Activated CD8-positive, alpha-beta memory T cell treated with anti-CD3 and anti-CD28 coated beads, Interleukin-2, amount 50 U/mL, for 1 hour (primary cell): ENCODE measurements around the gene STOML1.
"Not testable (repeated sequence)": the region's sequence is repeated elsewhere in the genome, so short reads cannot be mapped to it uniquely, and the experiment has no call there.

Source experiments
- DNase-seq: peaks from one replicate; pipeline ENCODE4 v3.0.0-alpha.2; 2020; ENCODE audit errors: extremely low read depth

Gene STOML1

GRCh38 chr15:73946046-73946721 lies 45.9 kb downstream of the STOML1 start:
- no peak for DNase-seq

DNA sequence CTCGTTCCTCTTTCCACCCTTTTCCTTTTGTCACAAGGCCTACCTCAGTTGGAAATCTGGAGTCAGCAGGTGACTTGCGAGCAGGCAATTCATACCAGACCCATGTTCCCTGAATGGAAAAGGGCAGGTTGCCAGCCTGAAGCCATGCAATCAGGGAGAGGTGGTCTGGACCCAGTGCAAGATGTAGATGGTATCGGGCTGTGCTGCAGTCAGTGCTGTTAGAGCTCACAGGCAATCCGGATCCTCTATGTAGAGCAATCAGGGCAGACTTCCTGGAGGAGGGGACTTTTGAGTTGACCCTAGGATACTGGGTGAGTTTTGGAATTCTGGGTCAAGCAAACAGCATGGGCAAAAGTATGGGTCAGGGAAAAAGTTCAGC lies 47.0 kb downstream of the STOML1 start:
- DNase-seq, result no peak

GRCh38 chr15:73944161-73945129 lies 47.6 kb downstream of the STOML1 start:
- DNase-seq, result no peak

DNA sequence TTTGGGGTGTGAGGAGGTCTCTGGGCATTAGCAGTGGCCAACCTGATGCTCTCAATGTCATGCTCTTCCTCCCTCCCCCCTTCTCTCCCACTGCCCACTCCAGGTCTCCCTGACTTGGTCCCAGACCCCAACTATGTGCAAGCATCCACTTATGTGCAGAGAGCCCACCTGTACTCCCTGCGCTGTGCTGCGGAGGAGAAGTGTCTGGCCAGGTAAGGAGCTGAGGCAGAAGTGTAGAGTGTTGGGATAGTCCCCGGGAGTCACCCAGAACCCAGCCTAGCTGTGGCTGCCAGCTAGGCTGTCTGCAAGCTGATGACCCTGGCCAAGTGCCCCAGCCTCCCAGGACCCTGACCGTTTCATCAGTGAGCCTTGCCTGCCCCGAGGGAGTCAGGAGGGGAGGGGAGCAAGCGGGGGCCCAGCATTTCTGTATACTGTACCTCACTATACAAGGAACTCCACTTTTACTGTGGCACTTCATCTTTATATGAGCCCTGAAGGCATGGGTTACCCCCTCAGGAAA lies 49.3 kb downstream of the STOML1 start:
- no peak for DNase-seq

- DNase-seq, result no peak
Measured at GRCh38 chr15:73941871-73942635, 50.0 kb downstream of the STOML1 start.

DNA sequence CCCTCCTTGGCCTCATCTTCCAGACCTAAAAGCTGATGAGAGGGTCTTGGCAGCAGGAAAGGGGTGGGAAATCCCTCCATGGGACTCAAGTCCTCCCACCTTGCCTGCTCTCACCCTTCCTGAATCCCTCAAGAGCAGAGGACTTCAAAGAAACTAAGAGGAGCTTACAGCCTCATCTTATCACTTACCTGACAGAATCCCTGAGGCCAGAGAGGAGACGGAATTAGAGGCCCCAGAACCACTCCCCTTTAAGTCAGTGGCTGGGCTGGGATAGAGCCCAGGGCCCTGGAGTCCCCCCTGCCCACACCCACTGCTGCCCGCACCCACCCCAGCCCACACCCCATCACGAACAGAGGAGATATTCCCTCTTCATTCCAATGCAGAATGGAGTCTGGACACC lies 50.6 kb downstream of the STOML1 start:
- DNase-seq, result no peak

GRCh38 chr15:73941044-73941443 lies 51.1 kb downstream of the STOML1 start:
- no peak for DNase-seq

- DNase-seq, result no peak
Measured at GRCh38 chr15:73940061-73940981, 51.8 kb downstream of the STOML1 start.

GRCh38 chr15:73939138-73939537 lies 53.0 kb downstream of the STOML1 start:
- no peak for DNase-seq

GRCh38 chr15:73938516-73938915 lies 53.6 kb downstream of the STOML1 start:
- DNase-seq, result not testable (repeated sequence)

- no peak for DNase-seq
Measured at GRCh38 chr15:73937726-73938125, 54.4 kb downstream of the STOML1 start.

DNA sequence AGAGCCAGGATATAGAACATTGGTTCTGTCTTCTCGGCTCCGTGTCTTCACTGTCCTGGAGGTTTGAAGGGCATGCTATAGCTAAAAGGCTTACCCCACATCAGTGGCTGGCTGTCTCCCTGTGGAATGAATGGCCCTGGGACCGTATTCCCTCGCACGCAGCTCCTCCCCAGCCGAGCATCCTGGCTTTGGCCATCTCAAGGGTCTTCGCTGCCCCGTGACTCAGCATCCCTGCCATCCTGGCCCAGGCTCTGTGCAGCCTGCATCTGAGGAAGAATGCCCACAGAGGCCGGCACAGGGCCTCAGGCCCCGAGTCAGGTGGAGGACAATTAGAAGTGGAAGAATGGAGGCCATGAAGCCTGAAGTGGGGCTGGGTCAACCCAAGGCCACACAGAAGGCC lies 54.8 kb downstream of the STOML1 start:
- no peak for DNase-seq

- DNase-seq, result no peak
Measured at GRCh38 chr15:73936588-73937290, 55.4 kb downstream of the STOML1 start.

DNA sequence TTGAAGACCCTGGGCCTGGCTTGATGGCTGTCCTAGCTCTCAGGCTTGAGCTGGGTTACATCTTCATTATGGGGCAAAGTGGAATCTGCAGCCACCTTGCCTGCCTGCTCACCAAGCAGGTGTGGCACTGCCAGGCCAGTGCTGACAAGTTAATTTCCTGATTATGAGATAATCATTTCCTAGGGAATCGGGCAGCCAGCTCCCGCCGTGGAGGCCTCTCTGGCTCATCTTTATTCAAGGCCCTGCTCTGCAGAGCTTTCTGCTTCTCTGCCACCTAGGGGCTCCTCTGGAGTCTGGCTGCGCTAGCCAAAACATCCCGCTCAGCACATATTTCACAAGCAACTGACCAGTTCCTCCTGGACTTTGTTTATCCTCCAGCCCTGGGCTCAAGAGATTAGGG lies 55.9 kb downstream of the STOML1 start:
- no peak for DNase-seq

- DNase-seq, result no peak
Measured at GRCh38 chr15:73935547-73935946, 56.5 kb downstream of the STOML1 start.

- no peak for DNase-seq
Measured at GRCh38 chr15:73934281-73934680, 57.8 kb downstream of the STOML1 start.

- DNase-seq, result no peak
Measured at GRCh38 chr15:73932381-73933191, 59.5 kb downstream of the STOML1 start.

DNA sequence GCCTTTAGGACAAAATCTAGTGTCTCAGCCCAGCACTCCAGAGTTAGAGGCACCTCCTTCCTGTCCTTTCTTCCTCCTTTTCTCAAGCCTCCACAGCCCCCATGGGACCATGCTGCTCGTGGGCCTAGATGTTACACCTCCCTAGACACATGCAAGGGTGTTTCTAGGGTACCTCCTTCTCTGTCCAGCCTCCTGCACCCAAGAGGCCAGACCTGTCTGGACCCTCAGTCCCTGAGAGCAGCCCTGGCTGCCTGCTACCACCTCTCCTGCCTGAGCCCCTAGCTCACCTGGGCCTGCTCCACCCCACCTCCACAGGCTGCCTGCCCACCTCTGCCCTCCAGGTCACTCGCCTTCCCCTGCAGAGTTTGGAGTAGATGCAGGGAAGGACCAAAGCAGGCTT lies 60.7 kb downstream of the STOML1 start:
- DNase-seq, result no peak

DNA sequence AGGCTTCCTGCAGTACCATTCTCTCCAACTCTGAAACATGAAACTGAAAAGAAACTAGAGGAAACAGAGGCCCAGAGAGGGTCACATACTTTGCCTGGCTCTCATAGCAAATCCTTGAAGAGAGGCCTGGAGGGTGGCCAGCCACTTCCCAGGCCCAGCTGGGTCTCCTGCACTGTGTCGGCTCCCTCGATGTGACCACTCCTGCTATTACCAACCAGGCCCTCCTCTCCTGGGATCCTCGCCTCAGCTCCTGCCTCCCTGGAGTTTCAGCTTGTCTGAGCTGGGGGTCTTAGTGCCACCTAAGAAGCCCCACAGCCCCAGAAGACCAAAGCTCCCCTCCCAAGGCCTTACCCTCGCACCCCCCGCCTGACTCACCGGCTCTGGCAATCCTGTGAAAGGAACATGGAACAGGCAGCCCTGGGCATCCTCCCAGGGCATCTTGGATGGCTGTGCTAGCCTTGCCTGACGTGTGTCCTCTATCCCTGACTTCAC lies 61.3 kb downstream of the STOML1 start:
- DNase-seq, result no peak
